NCI-H82 (cell line): ENCODE data around the gene MOB4.
A peak's percentile ranks its signal among the peaks of the same experiment; 100 is the strongest.
"Not testable (repeated sequence)": the region's sequence is repeated elsewhere in the genome, so short reads cannot be mapped to it uniquely, and the experiment has no call there.

Experiments
- DNase-seq: peaks from one replicate; lab custom pipeline; 2025; lab: John Stamatoyannopoulos, UW

The MOB4 gene

DNA sequence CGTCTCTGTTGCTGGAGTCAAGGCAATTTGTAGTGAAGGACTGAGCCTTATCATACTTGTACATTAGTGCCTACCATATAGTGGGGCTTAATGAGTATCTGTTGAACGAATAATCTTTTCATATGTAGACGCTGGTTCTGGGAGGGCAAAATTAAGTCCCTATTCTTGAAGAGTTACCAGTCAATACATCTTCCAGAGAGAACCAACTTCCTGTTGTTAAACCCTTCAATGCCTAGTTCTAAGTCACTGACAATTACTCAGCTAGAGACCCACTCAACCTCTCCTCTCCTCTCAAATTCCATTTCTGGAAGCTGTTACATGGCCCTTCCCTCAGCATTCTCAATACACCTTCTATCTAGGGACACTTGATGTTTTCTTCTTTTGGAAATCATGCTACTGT, 1.1 kb upstream of the MOB4 start:
- peak; percentile 78 for DNase-seq

DNA sequence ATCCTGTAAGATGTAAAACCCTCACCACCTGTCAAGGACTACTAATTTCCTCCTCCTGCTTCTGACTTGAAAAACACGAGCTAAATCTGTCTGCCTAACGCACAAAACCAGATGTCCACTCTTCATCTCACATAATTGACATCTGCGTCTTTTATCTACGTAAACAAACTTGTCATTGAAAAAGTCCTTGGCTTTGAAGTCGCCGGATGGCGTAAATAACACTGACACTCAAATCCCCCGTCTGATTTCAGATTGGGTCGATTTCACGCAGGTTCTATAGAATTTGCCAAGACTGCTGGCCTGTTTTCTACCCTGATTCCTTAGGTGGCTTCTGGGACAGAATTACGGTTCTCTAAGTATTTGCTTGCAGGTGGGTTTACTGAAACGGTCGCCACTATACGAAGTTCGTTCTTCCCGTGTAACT, 539 bp upstream of the MOB4 start:
- DNase-seq: peak; percentile 94

DNA sequence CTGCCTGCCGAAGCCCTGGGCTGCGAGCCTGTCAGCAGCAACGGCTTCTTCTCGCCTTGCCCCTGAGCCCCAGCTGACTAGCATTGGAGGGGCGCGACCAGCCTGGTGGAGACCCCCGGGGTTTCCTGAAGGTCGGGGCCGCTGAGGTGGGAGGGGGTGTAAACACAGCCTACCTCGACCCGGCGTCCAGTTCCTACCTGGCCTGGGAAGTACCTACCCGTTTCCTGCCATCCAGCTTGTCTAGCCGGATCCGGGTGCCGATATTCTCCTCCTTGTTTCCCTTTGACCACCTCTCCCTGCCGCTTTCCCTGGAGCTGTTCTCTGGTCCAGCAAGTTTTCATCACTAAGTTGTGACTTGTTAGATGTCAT, 511 bp downstream of the MOB4 start:
- peak; percentile 66 for DNase-seq

DNA sequence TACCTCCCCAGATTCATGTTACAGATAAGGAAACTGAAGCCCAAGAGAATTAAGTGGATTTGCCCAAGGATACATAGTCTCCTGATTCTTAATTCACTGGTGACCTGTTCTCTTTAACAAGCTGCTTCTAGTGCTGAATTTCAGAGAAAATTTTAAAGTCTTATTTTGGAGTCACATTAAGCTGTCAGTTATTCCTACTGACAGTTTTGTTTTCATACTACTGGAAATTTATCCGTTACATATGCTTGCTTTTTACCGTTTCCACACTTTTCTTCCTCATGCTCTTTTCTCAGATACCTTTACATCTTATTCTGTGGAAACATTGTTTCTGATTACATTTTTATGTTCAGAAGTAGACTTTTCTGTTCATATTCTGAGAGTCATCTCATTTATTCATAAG, 1.3 kb downstream of the MOB4 start:
- DNase-seq: peak; percentile 52

DNA sequence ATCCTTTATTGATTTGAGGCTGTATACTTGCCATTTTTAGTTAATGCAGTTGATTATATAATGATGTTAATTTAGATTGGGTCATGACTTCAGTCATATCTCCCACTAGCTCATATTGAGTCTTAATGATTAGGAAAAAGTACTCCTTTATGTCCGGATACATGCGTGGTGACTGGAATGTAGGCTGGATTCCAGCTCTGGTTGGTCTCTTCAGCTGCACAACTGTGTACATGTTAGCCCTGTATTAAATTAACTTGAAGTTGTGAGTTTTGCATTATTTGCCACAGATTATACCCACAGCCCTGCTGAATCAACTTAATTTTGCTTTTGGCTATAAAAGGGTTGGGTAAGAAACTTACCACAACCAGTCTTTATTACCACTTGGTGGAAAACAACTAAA, 22.5 kb downstream of the MOB4 start:
- DNase-seq: no peak

GRCh38 chr2:197539734-197540133, 23.9 kb downstream of the MOB4 start:
- no peak for DNase-seq

DNA sequence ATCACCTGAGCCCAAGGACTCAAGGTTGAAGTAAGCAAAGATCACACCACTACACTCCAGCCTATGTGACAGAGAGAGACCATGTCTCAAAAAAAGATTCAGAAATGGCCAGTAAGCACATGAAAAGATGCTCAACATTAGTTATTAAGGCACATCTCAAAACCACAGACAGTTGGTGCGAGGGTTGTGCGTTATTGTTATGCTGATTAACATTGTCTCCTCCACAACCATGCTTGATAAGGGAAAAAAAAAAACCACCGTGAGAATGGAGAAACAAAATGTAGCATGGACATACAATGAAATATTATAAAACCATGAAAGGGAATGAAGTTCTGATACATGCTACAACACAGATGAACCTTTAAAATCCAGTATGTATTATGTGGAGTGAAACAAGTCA, 27.3 kb downstream of the MOB4 start:
- no peak for DNase-seq

- DNase-seq: no peak
Observed at GRCh38 chr2:197547163-197547900, 31.5 kb downstream of the MOB4 start.

DNA sequence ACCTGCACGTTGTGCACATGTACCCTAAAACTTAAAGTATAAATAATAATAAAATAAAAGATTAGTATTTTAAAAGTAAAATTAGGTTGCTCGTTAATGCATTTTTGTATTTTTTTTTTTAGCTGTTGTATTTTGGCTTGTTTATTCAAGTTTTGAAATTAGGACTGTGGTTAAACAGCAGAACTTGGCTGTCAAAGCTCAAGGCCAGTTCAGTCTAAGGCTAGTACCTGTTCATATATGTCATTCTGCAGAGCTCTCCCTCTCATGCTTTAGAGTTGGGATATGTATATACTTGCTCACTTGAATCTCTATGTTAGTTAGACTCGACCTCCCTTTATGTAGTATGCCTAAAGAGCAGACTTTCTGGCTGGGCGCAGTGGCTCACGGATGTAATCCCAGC, 32.7 kb downstream of the MOB4 start:
- no peak for DNase-seq

DNA sequence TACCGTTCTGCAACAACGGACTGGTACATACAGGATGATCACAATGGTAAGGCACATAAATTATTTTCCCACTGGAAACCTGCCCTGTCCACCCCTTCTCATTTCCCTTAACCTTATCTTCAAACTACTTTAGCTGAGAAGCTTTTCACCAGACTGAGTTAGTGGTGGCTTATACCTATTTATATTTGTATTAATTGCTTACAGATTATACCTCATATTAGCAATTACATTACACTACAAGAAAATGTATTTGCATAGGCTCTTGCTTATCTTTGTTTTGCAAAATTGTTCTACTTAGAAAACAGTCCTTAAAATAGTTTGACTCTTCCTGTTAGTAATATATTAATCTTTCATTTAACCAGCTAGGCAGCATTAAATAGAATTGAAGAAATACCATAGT, 35.4 kb downstream of the MOB4 start:
- DNase-seq: not testable (repeated sequence)

DNA sequence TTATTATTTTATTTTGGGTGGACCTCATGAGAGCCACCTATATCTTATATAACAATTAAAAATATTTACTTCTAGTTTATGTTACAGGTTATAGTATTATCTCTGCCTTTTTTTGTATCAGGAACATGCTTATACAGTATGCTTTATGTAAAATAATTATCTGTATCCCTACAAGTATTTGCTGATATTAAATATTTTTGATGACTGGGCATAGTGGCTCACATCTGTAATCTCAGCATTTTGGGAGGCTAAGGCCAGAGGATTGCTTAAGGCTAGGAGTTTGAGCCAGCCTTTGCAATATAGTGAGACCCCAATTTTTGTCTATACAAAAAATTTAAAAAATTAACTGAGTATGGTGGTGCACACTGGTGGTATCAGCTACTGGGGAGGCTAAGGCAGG, 39.6 kb downstream of the MOB4 start:
- no peak for DNase-seq

DNA sequence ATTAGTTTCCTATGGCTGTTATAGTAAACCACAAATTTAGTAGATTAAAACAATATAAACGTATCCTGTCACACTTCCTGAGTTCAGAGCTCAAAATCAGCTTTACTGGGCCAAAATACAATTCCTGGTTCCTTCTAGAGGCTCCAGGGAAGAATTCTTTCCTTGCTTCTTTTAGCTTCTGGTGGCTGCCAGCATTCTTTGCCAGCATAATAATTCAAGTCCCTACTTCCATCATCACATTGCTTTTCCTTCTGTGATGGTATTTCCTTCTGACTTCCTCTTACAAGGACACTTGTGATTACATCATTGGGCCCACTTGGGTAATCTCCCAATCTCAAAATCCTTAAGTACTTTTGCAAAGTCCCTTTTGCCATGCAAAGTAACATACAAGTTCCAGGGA, 40.6 kb downstream of the MOB4 start:
- DNase-seq: peak; percentile 15

GRCh38 chr2:197558393-197558792, 42.5 kb downstream of the MOB4 start:
- DNase-seq: no peak

DNA sequence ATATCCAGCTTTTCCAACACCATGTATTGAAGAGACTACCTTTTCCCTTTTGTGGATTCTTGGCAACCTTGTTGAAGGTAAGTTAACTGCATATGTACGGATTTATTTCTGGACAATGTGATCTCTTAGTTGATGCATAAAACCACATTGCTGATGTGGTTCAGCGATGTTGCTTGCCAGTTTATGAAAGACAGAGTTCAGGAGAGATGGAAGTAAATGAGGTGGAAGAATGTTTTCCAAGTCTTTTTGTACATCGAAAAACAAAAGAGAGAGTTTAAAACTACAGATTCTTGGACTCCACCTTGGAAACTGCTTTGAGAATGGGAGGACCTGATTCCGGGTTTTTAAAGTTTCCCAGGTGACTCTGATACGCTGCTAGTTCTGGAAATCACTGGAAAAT, 43.8 kb downstream of the MOB4 start:
- DNase-seq: no peak

- no peak for DNase-seq
Observed at GRCh38 chr2:197560146-197560665, 44.3 kb downstream of the MOB4 start.

GRCh38 chr2:197571627-197572271, 55.9 kb downstream of the MOB4 start:
- no peak for DNase-seq

DNA sequence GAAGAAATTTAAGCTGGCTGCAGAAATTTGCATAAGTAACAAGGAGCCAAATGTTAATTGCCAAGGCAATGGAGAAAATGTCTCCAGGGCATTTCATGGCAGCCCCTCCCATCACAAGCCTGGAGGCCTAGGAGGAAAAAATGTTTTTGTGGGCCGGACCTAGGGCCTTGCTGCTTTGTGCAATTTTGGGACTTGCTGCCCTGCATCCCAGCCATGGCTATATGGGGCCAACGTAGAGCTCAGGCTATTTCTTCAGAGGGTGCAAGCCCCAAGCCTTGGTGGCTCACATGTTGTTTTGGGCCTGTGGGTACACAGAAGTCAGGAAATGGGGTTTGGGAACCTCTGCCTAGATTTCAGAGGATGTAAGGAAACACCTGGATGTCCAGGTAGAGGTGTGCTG, 57.7 kb downstream of the MOB4 start:
- DNase-seq: no peak

- DNase-seq: no peak
Observed at GRCh38 chr2:197575987-197576386, 60.1 kb downstream of the MOB4 start.

GRCh38 chr2:197576631-197577030, 60.8 kb downstream of the MOB4 start:
- DNase-seq: no peak

- DNase-seq: no peak
Observed at GRCh38 chr2:197577446-197577845, 61.6 kb downstream of the MOB4 start.

- not testable (repeated sequence) for DNase-seq
Observed at GRCh38 chr2:197578294-197578693, 62.4 kb downstream of the MOB4 start.

GRCh38 chr2:197580166-197580565, 64.3 kb downstream of the MOB4 start:
- DNase-seq: not testable (repeated sequence)

DNA sequence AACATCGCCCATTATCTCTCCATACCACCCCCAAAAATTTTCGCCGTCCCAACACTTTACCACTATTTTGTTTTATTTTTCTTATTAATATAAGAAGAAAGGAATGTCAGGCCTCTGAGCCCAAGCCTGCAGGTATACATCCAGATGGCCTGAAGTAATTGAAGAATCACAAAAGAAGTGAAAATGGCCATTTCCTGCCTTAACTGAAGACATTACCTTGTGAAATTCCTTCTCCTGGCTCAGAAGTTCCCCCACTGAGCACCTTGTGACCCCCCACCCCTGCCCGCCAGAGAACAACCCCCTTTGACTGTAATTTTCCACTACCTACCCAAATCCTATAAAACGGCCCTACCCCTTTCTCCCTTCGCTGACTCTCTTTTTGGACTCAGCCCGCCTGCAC, 71.4 kb downstream of the MOB4 start:
- DNase-seq: not testable (repeated sequence)
